ENCODE measurements around the gene OR13C5.
A peak's percentile ranks its signal among the peaks of the same experiment; 100 is the strongest.
"Not testable (repeated sequence)": the region's sequence is repeated elsewhere in the genome, so short reads cannot be mapped to it uniquely, and the experiment has no call there.

The OR13C5 gene

GRCh38 chr9:104599313-104599712 lies at the start of gene OR13C5:
Gene OR13C5 (minus strand): TSS chr9:104599413. CDS start chr9:104599413, 0 bp downstream.
- not testable (repeated sequence) for DNase-seq

DNA sequence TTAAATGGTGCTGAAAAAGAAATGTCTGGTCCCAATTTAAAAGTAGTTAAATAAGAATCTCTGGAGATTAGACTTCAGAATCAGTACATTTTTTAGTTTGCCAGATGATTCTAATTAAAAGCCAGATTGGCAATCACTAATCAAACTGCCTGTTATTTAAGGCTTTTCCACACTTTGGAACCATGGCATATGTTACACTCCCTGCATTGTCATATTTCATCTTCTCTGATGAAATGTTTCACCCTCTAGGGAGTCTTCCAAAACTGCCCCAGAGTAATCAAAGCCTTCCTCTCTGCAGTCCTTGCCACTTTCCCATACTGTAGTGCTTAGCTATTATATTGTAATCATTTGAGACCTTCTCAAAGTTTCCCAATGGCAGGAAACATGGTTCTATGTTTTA lies 36.2 kb upstream of the OR13C5 start:
- no peak for DNase-seq

DNA sequence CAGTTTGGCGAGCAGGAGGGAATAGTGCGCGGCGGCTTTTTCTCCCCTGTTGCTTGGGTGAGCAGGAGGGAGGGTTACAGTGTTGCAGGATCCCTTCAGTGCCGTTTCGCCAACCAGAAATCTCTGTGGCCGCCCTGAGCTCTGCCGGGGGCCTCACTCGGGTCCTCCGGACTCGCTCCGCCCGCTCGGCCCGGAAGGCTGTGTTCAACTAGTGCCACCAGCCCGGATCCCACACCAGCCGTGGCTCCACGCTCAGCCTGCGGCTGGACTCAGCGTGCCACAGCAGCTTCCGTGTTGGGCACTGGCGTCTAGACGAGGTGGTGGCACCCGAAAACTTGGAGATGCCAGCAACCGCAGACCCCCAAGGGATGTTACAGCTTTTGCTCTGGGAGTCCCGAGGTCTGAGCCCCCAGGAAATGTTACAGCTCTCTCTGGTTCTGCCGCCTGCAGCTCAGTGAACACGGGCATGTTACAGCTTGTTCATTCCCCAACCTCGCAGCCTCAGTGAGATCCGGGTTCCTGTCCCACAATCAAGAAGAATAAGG lies 34.8 kb upstream of the OR13C5 start:
- no peak for DNase-seq

DNA sequence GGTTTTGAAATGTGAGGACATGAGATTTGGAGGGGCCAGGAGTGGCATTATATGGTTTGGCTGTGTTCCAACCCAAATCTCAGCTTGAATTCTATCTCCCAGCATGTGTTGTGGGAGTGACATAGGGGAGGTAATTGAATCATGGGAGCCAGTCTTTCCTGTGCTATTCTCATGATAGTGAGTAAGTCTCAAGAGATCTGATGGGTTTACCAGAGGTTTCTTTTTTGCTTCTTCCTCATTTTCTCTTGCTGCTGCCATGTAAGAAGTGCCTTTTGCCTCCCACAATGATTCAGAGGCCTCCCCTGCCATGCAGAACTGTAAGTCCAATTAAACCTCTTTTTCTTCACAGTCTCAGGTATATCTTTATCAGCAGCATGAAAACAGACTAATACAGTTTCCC lies 26.8 kb upstream of the OR13C5 start:
- DNase-seq = not testable (repeated sequence)

GRCh38 chr9:104618104-104618503 lies 18.9 kb upstream of the OR13C5 start, which contains the start of gene OR13C9:
Gene OR13C9 (minus strand): TSS chr9:104618204. CDS start chr9:104618204, 0 bp downstream.
- DNase-seq = no peak

- DNase-seq = no peak
Observed at GRCh38 chr9:104617418-104617817, 18.2 kb upstream of the OR13C5 start.

DNA sequence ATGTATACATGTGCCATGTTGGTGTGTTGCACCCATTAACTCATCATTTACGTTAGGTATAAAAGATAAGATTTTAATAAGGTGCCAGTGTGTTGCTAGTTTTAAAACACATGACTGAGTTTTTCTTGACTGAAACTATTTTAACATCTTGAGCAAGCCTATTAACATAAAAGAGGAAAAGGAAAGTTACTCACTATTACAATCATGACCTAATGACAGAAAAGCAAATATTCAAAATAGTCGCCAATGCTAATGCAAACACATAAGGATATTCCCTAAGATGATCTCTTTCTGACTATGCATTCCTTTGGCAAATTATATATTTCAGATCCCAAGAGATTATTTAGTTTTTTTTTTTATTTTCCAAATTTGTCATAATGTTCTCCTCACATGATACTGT lies 12.0 kb upstream of the OR13C5 start:
- no peak for DNase-seq

DNA sequence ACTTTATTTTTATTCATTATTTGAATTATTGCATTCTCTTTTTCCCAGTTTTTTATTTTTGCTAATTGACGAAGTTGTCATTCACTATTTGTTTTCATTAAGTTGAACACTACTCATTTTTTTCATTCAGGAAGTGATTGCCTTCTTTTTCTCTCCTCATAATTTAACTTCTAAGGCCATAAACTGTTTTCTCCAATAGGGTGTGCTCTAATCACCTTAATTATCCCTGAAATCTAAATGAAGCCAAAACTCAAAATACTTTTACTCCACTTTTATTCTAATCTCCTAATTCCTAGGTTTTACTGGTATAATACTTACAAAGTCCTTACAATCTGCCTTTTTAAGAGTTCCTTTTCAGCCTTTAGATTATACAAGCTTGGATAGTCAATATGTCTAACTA lies 9.1 kb upstream of the OR13C5 start:
- DNase-seq = no peak

GRCh38 chr9:104606152-104606551 lies 6.9 kb upstream of the OR13C5 start:
- DNase-seq = no peak

DNA sequence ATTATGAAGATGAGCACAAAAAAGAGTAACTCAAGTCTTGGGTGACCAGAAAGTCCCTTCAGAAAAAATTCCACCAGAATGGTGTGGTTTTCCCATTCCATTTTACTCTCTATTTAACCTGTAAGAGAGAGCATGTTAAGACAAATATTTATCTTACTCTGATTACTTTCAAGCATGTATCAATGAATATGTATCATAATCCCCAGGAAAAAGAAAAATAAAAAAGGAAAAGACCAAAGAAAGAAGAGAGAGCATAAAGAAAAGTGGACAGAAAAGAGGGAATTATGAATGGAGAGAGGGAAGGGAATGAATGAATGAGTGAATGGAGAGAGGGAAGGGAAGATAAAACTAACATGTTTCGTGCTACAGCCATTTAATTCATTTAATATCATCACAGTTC lies 6.3 kb upstream of the OR13C5 start, which contains the start of gene OR13C2:
TSS of gene OR13C2 (minus strand) at position 101 of the 400 bp plus-strand sequence. CDS start at position 101, 0 bp downstream.
- DNase-seq = not testable (repeated sequence)

GRCh38 chr9:104604801-104605200 lies 5.6 kb upstream of the OR13C5 start:
- no peak for DNase-seq

DNA sequence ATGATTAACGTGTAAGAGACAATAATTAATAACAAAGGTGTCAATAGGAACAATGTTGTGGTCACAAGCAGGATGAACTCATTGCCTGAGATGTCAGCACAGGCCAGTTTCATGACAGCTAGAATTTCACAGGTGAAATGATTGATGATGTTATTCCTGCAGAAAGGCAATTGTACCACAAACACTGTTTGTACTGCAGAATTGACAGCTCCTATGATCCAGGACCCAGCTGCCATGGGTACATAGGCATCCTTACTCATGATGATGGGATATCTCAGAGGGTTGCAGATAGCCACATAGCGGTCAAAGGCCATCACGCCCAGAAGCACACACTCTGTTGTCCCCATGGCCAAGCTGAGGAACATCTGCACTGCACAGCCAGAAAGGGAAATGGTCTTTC lies 464 bp downstream of the OR13C5 start:
- DNase-seq = not testable (repeated sequence)

- no peak for DNase-seq
Observed at GRCh38 chr9:104589626-104590025, 9.6 kb downstream of the OR13C5 start.

DNA sequence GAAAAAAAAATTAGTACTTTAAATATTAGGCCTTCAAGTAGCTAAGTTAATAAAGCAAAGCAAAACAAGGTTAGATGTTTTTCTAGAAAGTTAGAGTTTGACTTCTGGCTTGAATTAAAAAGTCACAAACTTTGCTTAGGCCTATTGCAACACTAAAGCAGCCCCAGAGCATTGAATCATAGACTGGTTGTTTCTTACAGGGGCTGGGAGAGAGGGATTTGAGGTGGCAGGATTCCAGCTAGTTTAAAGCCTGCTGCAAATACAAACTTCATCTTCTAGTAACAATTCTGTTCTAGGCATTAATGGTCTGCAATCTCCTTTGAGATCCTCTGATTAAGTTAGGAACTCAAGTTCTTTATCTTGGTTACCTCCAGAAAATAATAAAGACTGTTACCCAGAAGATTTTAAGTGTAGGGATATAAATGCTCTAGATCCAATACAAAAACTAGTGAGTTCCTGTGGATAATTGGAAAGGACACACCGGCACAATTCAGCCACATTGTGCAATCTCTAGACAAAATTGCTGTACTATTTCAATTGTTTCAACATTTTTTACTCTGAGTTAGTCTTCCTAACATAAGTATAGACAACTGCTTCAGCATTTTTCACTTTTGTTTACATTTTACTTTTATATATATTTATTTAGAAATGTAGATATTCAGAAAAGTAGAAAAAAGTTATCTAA lies 12.6 kb downstream of the OR13C5 start:
- peak; percentile 43 for DNase-seq

- DNase-seq = no peak
Observed at GRCh38 chr9:104580562-104580961, 18.7 kb downstream of the OR13C5 start.

GRCh38 chr9:104577263-104577662 lies 21.9 kb downstream of the OR13C5 start:
- no peak for DNase-seq

DNA sequence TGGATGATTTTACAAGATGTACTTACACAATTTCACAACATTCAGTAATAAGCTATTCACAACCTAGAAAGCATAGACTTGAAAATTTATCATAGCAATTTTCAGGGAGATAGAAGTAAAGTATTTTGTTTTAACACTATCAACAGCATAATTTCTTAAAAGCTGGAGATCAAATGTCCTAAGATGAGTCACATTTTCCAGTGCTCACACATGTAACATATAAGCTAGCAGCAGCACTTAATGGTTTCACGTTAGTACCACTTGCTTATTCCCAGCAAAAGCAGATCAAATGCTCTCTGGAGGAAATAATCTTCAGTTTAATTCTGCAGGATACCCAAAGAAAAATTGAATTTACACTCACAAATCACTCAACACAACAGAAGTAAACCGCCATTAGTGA lies 23.8 kb downstream of the OR13C5 start:
- DNase-seq = no peak

DNA sequence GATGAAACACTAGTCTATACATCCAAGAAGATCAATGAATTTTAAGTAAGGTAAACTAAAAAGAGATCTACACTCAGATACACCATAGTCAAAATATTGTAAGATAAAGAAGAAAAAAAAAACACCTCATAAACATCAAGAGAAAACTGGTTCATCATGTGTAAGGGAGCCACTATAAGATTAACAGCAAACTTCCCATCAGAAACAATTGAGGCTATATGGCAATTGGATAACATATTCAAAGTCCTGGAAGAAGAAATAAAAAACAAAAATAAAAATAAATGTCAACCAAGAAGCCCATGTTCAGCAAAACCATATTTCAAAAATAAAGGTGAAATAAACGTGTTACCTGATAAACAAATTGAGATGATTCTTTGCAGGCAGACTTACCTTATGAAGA lies 26.6 kb downstream of the OR13C5 start:
- DNase-seq = no peak

GRCh38 chr9:104568868-104569267 lies 30.3 kb downstream of the OR13C5 start, which contains the start of gene OR13C8:
Gene OR13C8 (plus strand): TSS chr9:104569168. CDS start chr9:104569168, 0 bp downstream.
- DNase-seq = no peak

GRCh38 chr9:104564358-104564757 lies 34.9 kb downstream of the OR13C5 start:
- no peak for DNase-seq

GRCh38 chr9:104556830-104557634 lies 42.2 kb downstream of the OR13C5 start:
- DNase-seq = no peak

GRCh38 chr9:104555521-104555920 lies 43.7 kb downstream of the OR13C5 start:
- DNase-seq = no peak

GRCh38 chr9:104553261-104553660 lies 46.0 kb downstream of the OR13C5 start:
- no peak for DNase-seq

Data from right forelimb (tissue), 1 donor.